OCI-LY1 (cell line): ENCODE measurements around the gene CYBA.
A peak's percentile ranks its signal among the peaks of the same experiment; 100 is the strongest.

Experiments
- H2AFZ ChIP-seq: fragments of 200-600 bp; sonication (generic), shearing (Covaris generic); 2 replicates; pipeline ENCODE4 v1.6.0; 2014; ENCODE audit warnings: antibody characterized with exemption, mild to moderate bottlenecking, low read length
- H3F3A ChIP-seq: fragments of 200-600 bp; sonication (generic), shearing (Covaris generic); 2 replicates; pipeline ENCODE4 v1.6.0; 2014; ENCODE audit warnings: mild to moderate bottlenecking, antibody characterized with exemption, low read length, moderate library complexity; ENCODE audit not compliant: insufficient read depth
- H3K27ac ChIP-seq: fragments of 200-600 bp; sonication (generic); 2 replicates; pipeline ENCODE4 v1.5.1; 2014; ENCODE audit warnings: low read length, mixed run types, mild to moderate bottlenecking, low read depth; ENCODE audit not compliant: poor library complexity, severe bottlenecking
- H3K27me3 ChIP-seq: fragments of 200-600 bp; sonication (generic); 2 replicates; pipeline ENCODE4 v1.6.0; 2014; ENCODE audit warnings: antibody characterized with exemption, mild to moderate bottlenecking, low read length, moderate library complexity; ENCODE audit not compliant: insufficient read depth
- H3K36me3 ChIP-seq: fragments of 200-600 bp; sonication (generic); 2 replicates; pipeline ENCODE4 v1.6.1; 2014; ENCODE audit warnings: mild to moderate bottlenecking, antibody characterized with exemption, low read length, moderate library complexity, mixed read lengths; ENCODE audit not compliant: insufficient read depth
- H3K4me1 ChIP-seq: fragments of 200-600 bp; sonication (generic); 2 replicates; pipeline ENCODE4 v1.5.1; 2014; ENCODE audit warnings: mild to moderate bottlenecking, low read length, moderate library complexity; ENCODE audit not compliant: insufficient read depth, severe bottlenecking
- H3K4me2 ChIP-seq: fragments of 200-600 bp; sonication (generic), shearing (Covaris generic); 2 replicates; pipeline ENCODE4 v1.6.1; 2014; ENCODE audit warnings: low read length
- H3K4me3 ChIP-seq: fragments of 200-600 bp; sonication (generic); 2 replicates; pipeline ENCODE4 v1.5.1; 2014; ENCODE audit warnings: low read length, low read depth, mild to moderate bottlenecking, mixed read lengths; ENCODE audit not compliant: poor library complexity, severe bottlenecking
- H3K79me2 ChIP-seq: fragments of 200-600 bp; shearing (Covaris generic); 2 replicates; pipeline ENCODE4 v1.6.1; 2016; ENCODE audit warnings: mixed run types, low read length, mixed read lengths; ENCODE audit not compliant: insufficient read depth
- H3K9ac ChIP-seq: fragments of 200-600 bp; sonication (generic), shearing (Covaris generic); 2 replicates; pipeline ENCODE4 v1.6.1; 2014; ENCODE audit warnings: mild to moderate bottlenecking, low read length, mixed read lengths
- H3K9me2 ChIP-seq: fragments of 200-600 bp; sonication (generic), shearing (Covaris generic); 2 replicates; pipeline ENCODE4 v1.6.1; 2014; ENCODE audit warnings: low read depth, mild to moderate bottlenecking, low read length, mixed read lengths
- H3K9me3 ChIP-seq: fragments of 200-600 bp; shearing (Covaris generic); 2 replicates; pipeline ENCODE4 v1.6.1; 2014; ENCODE audit warnings: low read length, mixed read lengths
- H4K20me1 ChIP-seq: fragments of 200-600 bp; sonication (generic), shearing (Covaris generic); 2 replicates; pipeline ENCODE4 v1.6.0; 2016; ENCODE audit warnings: mild to moderate bottlenecking, low read length; ENCODE audit not compliant: insufficient read depth
- CTCF ChIP-seq: fragments of 200-600 bp; sonication (generic), shearing (Covaris generic); IDR thresholded peaks from 2 replicates; pipeline ENCODE4 v1.5.1; 2017; ENCODE audit warnings: mild to moderate bottlenecking, antibody characterized with exemption, low read length, moderate library complexity, mixed read lengths
- EZH2 ChIP-seq: fragments of 200-600 bp; sonication (generic), shearing (Covaris generic); IDR thresholded peaks from 2 replicates; pipeline ENCODE4 v1.8.0; 2017; ENCODE audit warnings: borderline replicate concordance, mixed run types, mild to moderate bottlenecking, antibody characterized with exemption, low read length, moderate library complexity, mixed read lengths

Gene CYBA

GRCh38 chr16:88686439-88687253 lies 35.8 kb upstream of the CYBA start, which contains the start of gene SNAI3:
Gene SNAI3 (minus strand): TSS chr16:88686507. CDS start chr16:88686406, 101 bp downstream.
- Histone ChIP-seq H3K27me3 (peaks cover 12% of the 10 kb centered on the region; the same call in 1 of the 2 replicates), H4K20me1 (no peaks in the 10 kb centered on the region), H3K27ac (no peak within 1 kb of the TSS), H3F3A (0 out of 2 replicates have a peak, but pooled peaks cover 3% of the 10 kb centered on the region), H3K4me2 (peak within 1 kb of the TSS; percentile 87), H3K36me3 (no peaks in the 10 kb centered on the region), H3K9ac (peak within 1 kb of the TSS; percentile 60), H3K4me1 (peaks cover 24% of the 10 kb centered on the region), H3K9me2 (no peaks in the 10 kb centered on the region), H3K4me3 (peak within 1 kb of the TSS; percentile 67), H3K9me3 (no peaks in the 10 kb centered on the region), H3K79me2 (no peaks in the 10 kb centered on the region), H2AFZ (no peak within 1 kb of the TSS)
- no peak for TF ChIP-seq EZH2
- TF ChIP-seq CTCF, result no peak

- no peaks in the 10 kb centered on the region for H3K79me2 ChIP-seq
- H3K4me1 ChIP-seq, result peaks cover 30% of the 10 kb centered on the region
- no peak overlapping the region for H2AFZ ChIP-seq
- H4K20me1 ChIP-seq, result no peaks in the 10 kb centered on the region
- peak overlapping the region; percentile 87 for H3K4me2 ChIP-seq
- 0 out of 2 replicates have a peak, but pooled peaks cover 3% of the 10 kb centered on the region for H3F3A ChIP-seq
- no peaks in the 10 kb centered on the region for H3K36me3 ChIP-seq
- no peaks in the 10 kb centered on the region for H3K9me2 ChIP-seq
- H3K4me3 ChIP-seq, result peak overlapping the region; percentile 67
- H3K9me3 ChIP-seq, result no peaks in the 10 kb centered on the region
- TF ChIP-seq CTCF, result no peak
- TF ChIP-seq EZH2, result no peak
- peaks cover 12% of the 10 kb centered on the region; the same call in 1 of the 2 replicates for H3K27me3 ChIP-seq
- H3K27ac ChIP-seq, result no peak overlapping the region
- peak overlapping the region; percentile 60 for H3K9ac ChIP-seq
These were observed 35.2 kb upstream of the CYBA start for GRCh38 chr16:88686062-88686438.

- Histone ChIP-seq H3K27me3 (peaks cover 6% of the 10 kb centered on the region; the same call in 1 of the 2 replicates), H3K36me3 (no peaks in the 10 kb centered on the region), H3K9me3 (no peaks in the 10 kb centered on the region), H3K4me1 (peaks cover 37% of the 10 kb centered on the region), H3K9me2 (no peaks in the 10 kb centered on the region), H3K4me3 (peak overlapping the region; percentile 67), H3K27ac (no peak overlapping the region), H3K9ac (peak overlapping the region; percentile 60; the same call in 1 of the 2 replicates), H3F3A (0 out of 2 replicates have a peak, but pooled peaks cover 3% of the 10 kb centered on the region), H2AFZ (no peak overlapping the region), H4K20me1 (no peaks in the 10 kb centered on the region), H3K4me2 (peak overlapping the region; percentile 87), H3K79me2 (no peaks in the 10 kb centered on the region)
- TF ChIP-seq EZH2 (no peak), CTCF (peak; percentile 81)
These were observed 34.6 kb upstream of the CYBA start for GRCh38 chr16:88685156-88686061.
